ENCODE measurements around the gene IYD.

IYD gene

GRCh38 chr6:150406948-150407347 lies 38.1 kb downstream of the IYD start:
- no peak overlapping the region for H3K4me3 ChIP-seq (ENCODE audit: control insufficient read depth, low read depth, low read length)
- DNase-seq (ENCODE audit: low read depth): peak; percentile 48
- no peak for TF ChIP-seq CTCF (conservative IDR thresholded peaks at IDR 0.05; ENCODE audit: control insufficient read depth, insufficient read depth, low read depth, low read length)

- DNase-seq (ENCODE audit: low read depth): no peak
- no peak overlapping the region for H3K4me3 ChIP-seq (ENCODE audit: control insufficient read depth, low read depth, low read length)
- no peak for TF ChIP-seq CTCF (conservative IDR thresholded peaks at IDR 0.05; ENCODE audit: control insufficient read depth, insufficient read depth, low read depth, low read length)
These were observed 40.0 kb downstream of the IYD start for GRCh38 chr6:150408842-150409241.

GRCh38 chr6:150409576-150410066 lies 40.8 kb downstream of the IYD start:
- DNase-seq (ENCODE audit: low read depth): no peak
- H3K4me3 ChIP-seq (ENCODE audit: control insufficient read depth, low read depth, low read length): no peak overlapping the region
- TF ChIP-seq CTCF (conservative IDR thresholded peaks at IDR 0.05; ENCODE audit: control insufficient read depth, insufficient read depth, low read depth, low read length): no peak

GRCh38 chr6:150410399-150410798 lies 41.6 kb downstream of the IYD start:
- no peak for DNase-seq (ENCODE audit: low read depth)
- no peak for TF ChIP-seq CTCF (conservative IDR thresholded peaks at IDR 0.05; ENCODE audit: control insufficient read depth, insufficient read depth, low read depth, low read length)
- no peak overlapping the region for H3K4me3 ChIP-seq (ENCODE audit: control insufficient read depth, low read depth, low read length)

GRCh38 chr6:150410906-150411305 lies 42.1 kb downstream of the IYD start:
- no peak overlapping the region for H3K4me3 ChIP-seq (ENCODE audit: control insufficient read depth, low read depth, low read length)
- TF ChIP-seq CTCF (conservative IDR thresholded peaks at IDR 0.05; ENCODE audit: control insufficient read depth, insufficient read depth, low read depth, low read length): no peak
- DNase-seq (ENCODE audit: low read depth): no peak

- H3K4me3 ChIP-seq (ENCODE audit: control insufficient read depth, low read depth, low read length): no peak overlapping the region
- no peak for TF ChIP-seq CTCF (conservative IDR thresholded peaks at IDR 0.05; ENCODE audit: control insufficient read depth, insufficient read depth, low read depth, low read length)
- no peak for DNase-seq (ENCODE audit: low read depth)
These were observed 43.4 kb downstream of the IYD start for GRCh38 chr6:150412221-150412620.

- no peak for TF ChIP-seq CTCF (conservative IDR thresholded peaks at IDR 0.05; ENCODE audit: control insufficient read depth, insufficient read depth, low read depth, low read length)
- H3K4me3 ChIP-seq (ENCODE audit: control insufficient read depth, low read depth, low read length): no peak overlapping the region
- no peak for DNase-seq (ENCODE audit: low read depth)
These were observed 44.4 kb downstream of the IYD start for GRCh38 chr6:150413198-150413597.

Data from fibroblast of mammary gland (primary cell).